RWPE2 (cell line): Measurements from ENCODE around the gene TAF15.

Source experiments
- ATAC-seq: fragments of 200-7000 bp; cut with Tn5 transposase; 3 replicates; pipeline ENCODE4 v1.9.1; 2021; ENCODE audit warnings: low read depth
- DNase-seq: peaks from one replicate; pipeline ENCODE4 v3.0.0-alpha.2; 2020; ENCODE audit warnings: low spot score
- H3K27ac ChIP-seq: fragments of 450-650 bp; 2 replicates; pipeline ENCODE4 v1.5.1; 2017; ENCODE audit warnings: mild to moderate bottlenecking; ENCODE audit not compliant: poor library complexity, severe bottlenecking
- H3K27me3 ChIP-seq: fragments of 250-450 bp; sonication (Bioruptor Pico); 2 replicates; pipeline ENCODE4 v1.5.1; 2021; ENCODE audit warnings: mild to moderate bottlenecking, moderate library complexity; ENCODE audit not compliant: insufficient read depth, poor library complexity, severe bottlenecking
- H3K36me3 ChIP-seq: fragments of 250-450 bp; sonication (Bioruptor Pico); 2 replicates; pipeline ENCODE4 v1.5.1; 2020; ENCODE audit warnings: low read depth, mild to moderate bottlenecking, moderate library complexity
- H3K4me1 ChIP-seq: fragments of 250-450 bp; sonication (Bioruptor Pico); 2 replicates; pipeline ENCODE4 v1.5.1; 2021; ENCODE audit warnings: mild to moderate bottlenecking, moderate library complexity; ENCODE audit not compliant: insufficient read depth, poor library complexity, severe bottlenecking
- H3K4me3 ChIP-seq: fragments of 250-450 bp; sonication (Bioruptor Pico); 2 replicates; pipeline ENCODE4 v1.5.1; 2021; ENCODE audit warnings: mild to moderate bottlenecking, moderate library complexity; ENCODE audit not compliant: severe bottlenecking
- H3K9me3 ChIP-seq: fragments of 250-450 bp; sonication (Bioruptor Pico); 2 replicates; pipeline ENCODE4 v1.5.1; 2021; ENCODE audit warnings: mild to moderate bottlenecking, moderate library complexity; ENCODE audit not compliant: severe bottlenecking
- CTCF ChIP-seq: fragments of 450-650 bp; IDR thresholded peaks from one replicate; pipeline ENCODE4 v1.5.1; 2017; ENCODE audit warnings: mild to moderate bottlenecking, moderate library complexity; ENCODE audit not compliant: poor library complexity, severe bottlenecking

TAF15 gene

GRCh38 chr17:35809855-35810461, 674 bp downstream of the TAF15 start:
- TF ChIP-seq CTCF, result no peak
- peaks cover 28% of the 10 kb centered on the region for H3K4me1 ChIP-seq
- DNase-seq (no peak), ATAC-seq (no peak)
- H3K4me3 ChIP-seq, result peak overlapping the region; percentile 65
- no peaks in the 10 kb centered on the region for H3K9me3 ChIP-seq
- H3K27me3 ChIP-seq, result no peaks in the 10 kb centered on the region
- peaks cover 48% of the 10 kb centered on the region for H3K36me3 ChIP-seq
- peak overlapping the region; percentile 73 for H3K27ac ChIP-seq

GRCh38 chr17:35811759-35812158, 2.5 kb downstream of the TAF15 start:
- Histone ChIP-seq H3K27me3 (no peaks in the 10 kb centered on the region), H3K4me3 (no peak overlapping the region), H3K9me3 (no peaks in the 10 kb centered on the region), H3K27ac (no peak overlapping the region), H3K4me1 (peaks cover 28% of the 10 kb centered on the region), H3K36me3 (peaks cover 66% of the 10 kb centered on the region)
- TF ChIP-seq CTCF, result no peak
- ATAC-seq (no peak), DNase-seq (no peak)

GRCh38 chr17:35812456-35812855, 3.2 kb downstream of the TAF15 start:
- Histone ChIP-seq H3K9me3 (no peaks in the 10 kb centered on the region), H3K27me3 (no peaks in the 10 kb centered on the region), H3K4me3 (no peak overlapping the region), H3K4me1 (peaks cover 24% of the 10 kb centered on the region), H3K27ac (no peak overlapping the region), H3K36me3 (peaks cover 73% of the 10 kb centered on the region)
- ATAC-seq, result no peak
- TF ChIP-seq CTCF, result no peak
- no peak for DNase-seq

- Histone ChIP-seq H3K27me3 (no peaks in the 10 kb centered on the region), H3K27ac (no peak overlapping the region), H3K4me3 (no peak overlapping the region), H3K4me1 (peaks cover 2% of the 10 kb centered on the region), H3K9me3 (no peaks in the 10 kb centered on the region), H3K36me3 (peaks cover 97% of the 10 kb centered on the region)
- no peak for TF ChIP-seq CTCF
- ATAC-seq (no peak), DNase-seq (no peak)
Observed at GRCh38 chr17:35816723-35817122, 7.4 kb downstream of the TAF15 start.

GRCh38 chr17:35817196-35817595, 7.9 kb downstream of the TAF15 start:
- no peak overlapping the region for H3K27ac ChIP-seq
- H3K36me3 ChIP-seq, result peaks cover 97% of the 10 kb centered on the region
- H3K9me3 ChIP-seq, result no peaks in the 10 kb centered on the region
- no peak overlapping the region for H3K4me3 ChIP-seq
- TF ChIP-seq CTCF, result no peak
- no peaks in the 10 kb centered on the region for H3K4me1 ChIP-seq
- ATAC-seq (no peak), DNase-seq (no peak)
- H3K27me3 ChIP-seq, result no peaks in the 10 kb centered on the region
